ENCODE data around the gene POLD1.
"Not testable (repeated sequence)": the region's sequence is repeated elsewhere in the genome, so short reads cannot be mapped to it uniquely, and the experiment has no call there.

POLD1 gene

DNA sequence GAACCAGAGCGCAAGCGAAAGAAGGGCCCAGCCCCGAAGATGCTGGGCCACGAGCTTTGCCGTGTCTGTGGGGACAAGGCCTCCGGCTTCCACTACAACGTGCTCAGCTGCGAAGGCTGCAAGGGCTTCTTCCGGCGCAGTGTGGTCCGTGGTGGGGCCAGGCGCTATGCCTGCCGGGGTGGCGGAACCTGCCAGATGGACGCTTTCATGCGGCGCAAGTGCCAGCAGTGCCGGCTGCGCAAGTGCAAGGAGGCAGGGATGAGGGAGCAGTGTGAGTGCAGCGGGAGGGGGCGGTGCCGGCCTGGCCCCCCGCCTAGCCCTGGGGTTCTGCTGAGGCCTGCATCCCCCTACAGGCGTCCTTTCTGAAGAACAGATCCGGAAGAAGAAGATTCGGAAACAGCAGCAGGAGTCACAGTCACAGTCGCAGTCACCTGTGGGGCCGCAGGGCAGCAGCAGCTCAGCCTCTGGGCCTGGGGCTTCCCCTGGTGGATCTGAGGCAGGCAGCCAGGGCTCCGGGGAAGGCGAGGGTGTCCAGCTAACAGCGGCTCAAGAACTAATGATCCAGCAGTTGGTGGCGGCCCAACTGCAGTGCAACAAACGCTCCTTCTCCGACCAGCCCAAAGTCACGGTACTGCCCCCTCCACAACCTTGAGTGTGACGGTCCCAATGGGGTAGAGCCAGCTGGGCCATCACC, 5.8 kb upstream of the POLD1 start:
- peaks cover 19% of the 10 kb centered on the region for H3K36me3 Mint-ChIP-seq (ENCODE audit: low read depth)
- peak overlapping the region; percentile 52 for H3K27ac Mint-ChIP-seq
- peaks cover 23% of the 10 kb centered on the region for H3K4me1 Mint-ChIP-seq
- H3K27me3 Mint-ChIP-seq = no peaks in the 10 kb centered on the region
- no peak for DNase-seq
- ATAC-seq = no peak
- no peaks in the 10 kb centered on the region for H3K9me3 Mint-ChIP-seq
- no peak overlapping the region for H3K4me3 Mint-ChIP-seq

DNA sequence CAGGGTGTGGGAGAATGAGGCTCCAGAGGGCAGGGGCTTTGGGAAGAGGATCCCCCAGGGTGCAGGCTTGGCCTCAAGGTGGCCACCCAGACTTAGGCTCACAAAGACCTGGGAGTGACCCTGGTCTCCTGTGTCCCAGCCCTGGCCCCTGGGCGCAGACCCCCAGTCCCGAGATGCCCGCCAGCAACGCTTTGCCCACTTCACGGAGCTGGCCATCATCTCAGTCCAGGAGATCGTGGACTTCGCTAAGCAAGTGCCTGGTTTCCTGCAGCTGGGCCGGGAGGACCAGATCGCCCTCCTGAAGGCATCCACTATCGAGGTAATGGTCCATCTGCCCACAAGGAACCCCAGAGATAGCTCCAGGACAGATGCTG, 5.3 kb upstream of the POLD1 start:
- ATAC-seq (no peak), DNase-seq (no peak)
- Mint-ChIP-seq H3K27ac (no peak overlapping the region), H3K4me1 (peaks cover 29% of the 10 kb centered on the region), H3K9me3 (no peaks in the 10 kb centered on the region), H3K36me3 (ENCODE audit: low read depth) (peaks cover 22% of the 10 kb centered on the region), H3K4me3 (no peak overlapping the region), H3K27me3 (no peaks in the 10 kb centered on the region)

DNA sequence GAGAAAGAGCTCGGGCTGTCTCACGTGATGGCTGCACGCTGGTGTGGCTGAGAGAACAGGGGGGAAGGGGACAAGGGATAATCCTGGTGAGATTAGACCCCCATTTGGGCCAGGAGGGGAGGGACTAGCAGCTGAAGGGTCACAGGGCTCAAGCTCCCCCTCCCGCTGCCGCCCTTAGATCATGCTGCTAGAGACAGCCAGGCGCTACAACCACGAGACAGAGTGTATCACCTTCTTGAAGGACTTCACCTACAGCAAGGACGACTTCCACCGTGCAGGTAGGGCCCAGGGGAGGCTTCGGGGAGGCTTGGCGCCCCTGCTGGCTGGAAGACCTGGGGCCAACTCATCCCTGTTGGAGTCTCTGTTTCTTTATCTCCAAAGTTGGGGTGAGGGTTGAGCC, 4.5 kb upstream of the POLD1 start:
- no peak for DNase-seq
- H3K9me3 Mint-ChIP-seq = no peaks in the 10 kb centered on the region
- no peaks in the 10 kb centered on the region for H3K27me3 Mint-ChIP-seq
- peaks cover 31% of the 10 kb centered on the region for H3K4me1 Mint-ChIP-seq
- peaks cover 26% of the 10 kb centered on the region for H3K36me3 Mint-ChIP-seq (ENCODE audit: low read depth)
- no peak for ATAC-seq
- no peak overlapping the region for H3K27ac Mint-ChIP-seq
- no peak overlapping the region for H3K4me3 Mint-ChIP-seq

DNA sequence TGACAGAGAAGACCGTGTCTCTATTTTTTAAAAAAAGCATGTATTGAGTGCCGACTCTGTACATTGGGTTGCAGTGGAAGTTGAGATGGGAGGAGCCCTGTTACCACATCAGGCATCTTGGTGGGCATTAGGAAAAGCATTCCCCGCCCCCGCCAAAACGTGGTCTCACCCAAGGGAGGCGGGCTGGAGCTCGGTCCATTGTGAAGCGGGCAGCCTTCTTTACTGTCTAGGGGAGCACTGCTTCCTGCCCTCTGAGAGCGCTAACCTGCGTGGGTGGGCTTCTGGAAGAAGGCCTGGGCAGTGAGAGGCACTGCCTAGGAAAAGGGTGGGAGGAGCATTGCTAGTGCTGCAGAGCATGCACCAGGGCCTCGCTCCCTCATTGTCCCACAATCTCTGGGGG, 4.0 kb upstream of the POLD1 start:
- Mint-ChIP-seq H3K4me1 (peaks cover 33% of the 10 kb centered on the region), H3K4me3 (no peak overlapping the region), H3K27ac (no peak overlapping the region), H3K36me3 (ENCODE audit: low read depth) (peaks cover 31% of the 10 kb centered on the region), H3K9me3 (no peaks in the 10 kb centered on the region), H3K27me3 (no peaks in the 10 kb centered on the region)
- ATAC-seq (no peak), DNase-seq (no peak)

DNA sequence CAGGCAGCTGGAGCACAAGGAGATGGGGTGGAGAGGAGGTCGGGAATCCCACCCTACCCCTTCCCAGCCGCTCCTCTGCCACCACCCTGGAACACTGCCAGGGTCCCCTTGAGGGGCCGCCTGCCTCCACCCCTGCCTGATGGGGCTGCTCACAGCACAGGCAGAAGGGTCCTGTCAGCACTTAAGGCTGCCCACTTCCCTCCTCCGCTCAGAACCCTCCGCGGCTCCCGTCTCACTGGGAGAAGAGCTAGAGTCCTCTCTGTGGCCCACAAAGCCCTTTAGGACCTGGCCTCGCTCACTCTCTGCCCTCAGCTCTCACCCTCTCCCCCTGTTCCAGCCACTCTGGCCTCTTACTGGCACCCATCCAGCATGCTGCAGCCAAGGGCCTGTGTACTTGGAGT, 3.4 kb upstream of the POLD1 start:
- Mint-ChIP-seq H3K27ac (no peak overlapping the region), H3K9me3 (no peaks in the 10 kb centered on the region), H3K27me3 (no peaks in the 10 kb centered on the region), H3K36me3 (ENCODE audit: low read depth) (peaks cover 33% of the 10 kb centered on the region), H3K4me3 (no peak overlapping the region), H3K4me1 (peaks cover 35% of the 10 kb centered on the region)
- ATAC-seq (no peak), DNase-seq (no peak)

DNA sequence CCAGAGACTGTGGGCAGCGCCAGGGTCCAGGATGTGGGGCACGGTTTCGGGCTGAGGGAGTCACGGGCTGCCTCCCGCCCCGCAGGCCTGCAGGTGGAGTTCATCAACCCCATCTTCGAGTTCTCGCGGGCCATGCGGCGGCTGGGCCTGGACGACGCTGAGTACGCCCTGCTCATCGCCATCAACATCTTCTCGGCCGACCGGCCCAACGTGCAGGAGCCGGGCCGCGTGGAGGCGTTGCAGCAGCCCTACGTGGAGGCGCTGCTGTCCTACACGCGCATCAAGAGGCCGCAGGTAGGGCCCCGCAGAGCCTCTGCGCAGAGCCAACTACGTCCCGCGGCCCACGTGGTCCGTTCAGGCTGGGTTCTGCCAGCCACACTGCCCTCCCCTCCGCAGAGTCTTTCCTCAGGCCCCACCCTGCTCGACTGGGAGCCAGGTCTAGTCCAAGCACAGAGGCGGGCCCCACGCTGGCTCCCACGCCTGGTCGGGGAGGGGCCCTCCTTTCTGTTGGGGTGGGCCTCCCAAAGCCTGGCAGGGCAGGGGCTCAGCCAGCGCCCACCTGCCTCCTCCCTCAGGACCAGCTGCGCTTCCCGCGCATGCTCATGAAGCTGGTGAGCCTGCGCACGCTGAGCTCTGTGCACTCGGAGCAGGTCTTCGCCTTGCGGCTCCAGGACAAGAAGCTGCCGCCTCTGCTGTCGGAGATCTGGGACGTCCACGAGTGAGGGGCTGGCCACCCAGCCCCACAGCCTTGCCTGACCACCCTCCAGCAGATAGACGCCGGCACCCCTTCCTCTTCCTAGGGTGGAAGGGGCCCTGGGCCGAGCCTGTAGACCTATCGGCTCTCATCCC, 2.0 kb upstream of the POLD1 start:
- Mint-ChIP-seq H3K27me3 (no peaks in the 10 kb centered on the region), H3K4me3 (no peak overlapping the region), H3K4me1 (peaks cover 32% of the 10 kb centered on the region), H3K9me3 (no peaks in the 10 kb centered on the region), H3K36me3 (ENCODE audit: low read depth) (peaks cover 35% of the 10 kb centered on the region), H3K27ac (no peak overlapping the region)
- DNase-seq (no peak), ATAC-seq (no peak)

DNA sequence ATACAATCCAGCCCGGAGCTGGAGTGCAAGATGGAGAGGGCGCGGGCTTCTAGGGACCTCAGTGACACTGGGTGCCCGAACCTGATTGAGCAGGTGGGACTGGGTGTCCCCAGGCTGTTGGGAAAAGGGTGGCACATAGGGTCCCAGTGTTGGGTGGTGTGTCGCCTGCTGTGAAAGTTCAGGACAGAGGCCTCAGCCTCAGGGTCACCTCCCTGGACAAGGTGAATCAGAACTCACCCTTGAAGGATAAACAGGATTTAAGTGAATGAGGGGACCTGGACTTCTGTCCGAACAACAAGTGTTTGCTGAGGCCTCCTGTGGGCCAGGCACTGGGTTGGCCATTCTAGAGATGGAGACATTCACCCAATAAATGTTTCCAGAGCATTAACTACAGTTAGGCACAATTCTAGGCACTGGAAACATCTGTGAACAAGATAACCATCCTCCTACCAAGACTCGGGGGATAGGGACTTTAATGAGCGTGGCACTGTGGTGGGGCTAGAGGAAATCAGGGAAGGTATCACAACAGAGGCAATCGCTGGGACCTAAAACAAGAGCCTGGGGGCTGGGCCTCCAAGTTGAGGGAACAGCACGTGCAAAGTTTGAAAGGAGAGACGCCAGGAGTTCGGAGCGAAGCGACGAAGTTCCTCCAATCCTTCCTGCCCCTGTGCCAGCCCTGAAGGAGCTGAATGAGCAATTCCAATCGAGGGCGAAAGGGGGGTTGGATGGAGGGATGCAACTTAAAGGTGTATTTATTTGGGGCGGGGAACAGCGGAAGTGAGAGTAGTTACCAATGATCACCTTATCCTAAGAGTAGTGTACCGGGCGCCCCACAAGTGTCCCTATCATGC, 921 bp upstream of the POLD1 start:
- H3K36me3 Mint-ChIP-seq (ENCODE audit: low read depth) = peaks cover 38% of the 10 kb centered on the region
- ATAC-seq = peak; percentile 5
- H3K27me3 Mint-ChIP-seq = no peaks in the 10 kb centered on the region
- H3K4me3 Mint-ChIP-seq = peak overlapping the region; percentile 97
- H3K9me3 Mint-ChIP-seq = no peaks in the 10 kb centered on the region
- peak overlapping the region; percentile 99 for H3K27ac Mint-ChIP-seq
- H3K4me1 Mint-ChIP-seq = peaks cover 29% of the 10 kb centered on the region
- no peak for DNase-seq

DNA sequence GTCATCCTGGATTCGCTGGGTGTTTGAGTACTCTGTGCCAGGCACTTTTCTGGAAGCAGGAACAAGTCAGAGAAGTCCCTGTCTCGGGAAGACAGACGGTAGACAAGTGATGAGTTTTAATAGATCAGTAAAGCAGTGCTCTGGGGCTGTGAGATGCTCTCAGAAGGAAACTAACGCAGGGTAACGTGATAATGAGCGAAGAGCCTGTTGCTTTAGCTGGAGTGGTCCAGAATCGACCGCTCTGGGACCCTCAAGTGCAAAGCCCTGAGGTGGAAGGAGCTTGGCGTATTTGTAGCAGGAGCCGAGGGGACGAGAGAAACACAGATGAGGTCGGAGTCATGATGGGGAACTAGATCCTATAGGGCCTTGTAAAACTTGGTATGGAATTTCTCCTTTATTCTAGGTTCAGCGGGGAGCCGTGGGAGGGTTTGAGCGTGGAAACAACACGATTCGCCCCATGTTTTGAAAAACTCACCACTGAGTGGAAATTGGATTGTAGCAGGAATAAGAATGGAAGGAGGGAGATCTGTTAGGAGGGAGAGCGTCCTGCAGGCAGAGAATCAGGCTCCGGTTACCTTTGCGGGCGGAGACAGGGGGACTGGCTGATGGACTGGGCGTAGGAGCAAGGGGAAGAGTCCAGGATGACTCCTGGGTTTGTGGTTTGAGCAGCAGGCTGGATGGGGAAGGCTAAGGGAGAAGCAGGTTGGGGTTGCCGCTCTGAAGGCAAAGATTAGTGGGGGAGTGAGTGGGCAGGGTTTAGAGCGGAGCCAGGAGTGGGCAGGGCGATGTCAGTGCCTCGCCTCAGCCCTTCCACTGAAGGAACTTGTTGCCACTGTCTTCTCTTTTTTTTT, 763 bp downstream of the POLD1 start:
- peaks cover 29% of the 10 kb centered on the region for H3K4me1 Mint-ChIP-seq
- H3K4me3 Mint-ChIP-seq = peak overlapping the region; percentile 97
- H3K36me3 Mint-ChIP-seq (ENCODE audit: low read depth) = peaks cover 35% of the 10 kb centered on the region
- ATAC-seq = no peak
- no peaks in the 10 kb centered on the region for H3K9me3 Mint-ChIP-seq
- peak overlapping the region; percentile 99 for H3K27ac Mint-ChIP-seq
- no peaks in the 10 kb centered on the region for H3K27me3 Mint-ChIP-seq
- DNase-seq = no peak

DNA sequence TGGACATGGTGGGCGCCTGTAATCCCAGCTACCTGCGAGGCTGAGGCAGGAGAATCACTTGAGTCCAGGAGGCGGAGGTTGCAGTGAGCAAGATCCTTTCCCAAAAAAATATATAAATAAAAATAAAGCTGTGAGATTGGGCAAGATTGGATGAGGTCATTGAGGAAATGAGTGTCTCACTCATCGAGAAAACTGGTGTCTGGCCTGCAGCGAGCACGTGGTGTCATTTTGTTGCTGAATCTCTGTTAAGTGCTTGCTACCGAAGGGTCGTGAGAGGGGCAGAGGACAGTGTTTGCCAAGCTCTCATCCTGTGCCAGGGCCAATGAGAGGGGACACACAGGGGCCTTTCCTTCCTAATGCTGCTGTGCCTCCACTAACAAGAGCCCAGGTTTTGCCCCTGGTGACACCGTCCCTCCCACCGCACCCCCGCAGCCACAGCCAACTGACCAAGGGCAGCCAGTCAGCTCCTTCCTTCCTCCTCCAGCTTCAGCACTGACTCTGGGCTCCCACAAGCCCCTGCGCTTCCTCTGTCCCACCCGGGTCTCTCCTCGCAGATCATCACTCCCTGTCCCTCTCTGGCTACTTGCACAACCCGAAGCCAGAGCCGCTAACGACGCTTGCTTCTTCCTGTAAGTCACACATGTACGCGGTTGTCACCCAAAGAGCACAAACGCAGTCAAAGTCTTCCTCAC, 3.2 kb downstream of the POLD1 start:
- Mint-ChIP-seq H3K27me3 (no peaks in the 10 kb centered on the region), H3K4me1 (peaks cover 29% of the 10 kb centered on the region), H3K36me3 (ENCODE audit: low read depth) (peaks cover 45% of the 10 kb centered on the region), H3K9me3 (no peaks in the 10 kb centered on the region), H3K27ac (peak overlapping the region; percentile 30), H3K4me3 (peak overlapping the region; percentile 32)
- ATAC-seq (no peak), DNase-seq (no peak)

DNA sequence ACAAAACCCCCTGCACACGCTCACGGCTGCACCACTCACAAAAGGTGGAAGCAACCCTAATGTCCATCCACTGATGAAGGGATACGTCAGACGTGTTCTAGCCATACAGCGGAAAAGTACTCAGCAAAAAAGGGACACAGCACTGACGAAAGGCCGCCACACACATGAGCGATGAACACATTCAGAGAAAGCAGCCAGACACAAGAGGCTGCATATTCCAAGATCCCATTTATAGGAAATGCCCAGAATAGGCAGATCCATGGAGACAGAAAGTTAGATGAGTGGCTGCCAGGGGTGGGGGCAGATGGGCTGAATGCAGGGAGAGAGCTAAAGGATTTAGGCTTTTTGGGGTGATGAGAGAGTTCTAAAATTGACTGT, 3.7 kb downstream of the POLD1 start:
- Mint-ChIP-seq H3K27ac (peak overlapping the region; percentile 30), H3K36me3 (ENCODE audit: low read depth) (peaks cover 48% of the 10 kb centered on the region), H3K4me3 (peak overlapping the region; percentile 32), H3K27me3 (no peaks in the 10 kb centered on the region), H3K4me1 (peaks cover 29% of the 10 kb centered on the region), H3K9me3 (no peaks in the 10 kb centered on the region)
- ATAC-seq (no peak), DNase-seq (no peak)

DNA sequence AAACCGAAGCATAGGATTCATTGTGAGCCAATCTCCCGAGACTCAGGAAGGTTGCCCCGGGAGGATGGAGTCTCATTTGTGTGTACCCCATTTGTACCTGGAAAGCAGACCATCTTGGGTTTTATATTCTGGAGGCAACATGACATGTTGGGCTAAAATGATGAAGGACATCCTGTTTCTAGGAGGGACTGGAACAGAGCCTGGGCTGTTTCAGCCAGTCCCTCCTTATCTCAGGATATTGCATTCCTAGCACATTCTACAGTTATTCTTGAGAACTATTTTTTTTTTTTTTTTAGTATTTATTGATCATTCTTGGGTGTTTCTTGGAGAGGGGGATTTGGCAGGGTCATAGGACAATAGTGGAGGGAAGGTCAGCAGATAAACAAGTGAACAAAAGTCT, 6.1 kb downstream of the POLD1 start:
- H3K9me3 Mint-ChIP-seq, H3K4me3 Mint-ChIP-seq, DNase-seq: not testable (repeated sequence)

DNA sequence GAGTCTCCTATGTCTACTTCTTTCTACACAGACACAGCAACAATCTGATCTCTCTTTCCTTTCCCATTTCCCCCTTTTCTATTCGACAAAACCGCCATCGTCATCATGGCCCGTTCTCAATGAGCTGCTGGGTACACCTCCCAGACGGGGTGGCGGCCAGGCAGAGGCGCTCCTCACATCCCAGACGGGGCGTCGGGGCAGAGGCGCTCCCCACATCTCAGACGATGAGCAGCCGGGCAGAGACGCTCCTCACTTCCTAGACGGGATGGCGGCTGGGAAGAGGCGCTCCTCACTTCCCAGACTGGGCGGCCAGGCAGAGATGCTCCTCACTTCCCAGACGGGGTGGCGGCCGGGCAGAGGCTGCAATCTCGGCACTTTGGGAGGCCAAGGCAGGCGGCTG, 6.8 kb downstream of the POLD1 start:
- not testable (repeated sequence) for ATAC-seq, H3K4me3 Mint-ChIP-seq, H3K9me3 Mint-ChIP-seq, DNase-seq, H3K27me3 Mint-ChIP-seq, H3K4me1 Mint-ChIP-seq, H3K27ac Mint-ChIP-seq
- H3K36me3 Mint-ChIP-seq (ENCODE audit: low read depth) = peaks cover 49% of the 10 kb centered on the region

More for the DNA sequence above, 6.1 kb downstream of the POLD1 start:
- not testable (repeated sequence) for H3K27ac Mint-ChIP-seq, ATAC-seq, H3K4me1 Mint-ChIP-seq, H3K27me3 Mint-ChIP-seq
- H3K36me3 Mint-ChIP-seq (ENCODE audit: low read depth) = peaks cover 49% of the 10 kb centered on the region

DNA sequence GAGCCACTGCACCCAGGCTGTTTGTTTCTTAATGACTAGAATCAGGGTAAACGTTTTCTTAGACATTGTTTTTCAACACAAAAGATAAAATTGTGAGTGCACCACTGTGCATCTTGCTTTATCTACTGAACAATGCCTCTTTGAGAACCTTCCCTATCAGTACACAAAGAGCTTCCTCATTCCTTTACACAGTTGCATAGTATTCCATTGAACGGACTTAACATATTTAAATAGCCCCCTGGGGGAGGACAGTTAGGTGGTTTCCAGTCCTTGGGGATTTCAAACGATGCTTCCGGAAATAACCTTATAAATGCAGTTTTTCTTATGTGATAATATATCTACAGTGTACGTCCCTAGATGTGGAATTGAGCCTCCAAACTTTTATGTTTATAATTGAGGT, 8.6 kb downstream of the POLD1 start:
- no peak for ATAC-seq
- H3K4me3 Mint-ChIP-seq = no peak overlapping the region
- H3K36me3 Mint-ChIP-seq (ENCODE audit: low read depth) = peaks cover 45% of the 10 kb centered on the region
- H3K4me1 Mint-ChIP-seq = peaks cover 2% of the 10 kb centered on the region
- DNase-seq = no peak
- no peaks in the 10 kb centered on the region for H3K27me3 Mint-ChIP-seq
- H3K9me3 Mint-ChIP-seq = no peaks in the 10 kb centered on the region
- no peak overlapping the region for H3K27ac Mint-ChIP-seq
